Skeletal muscle tissue (tissue), 4 donors: Measurements from ENCODE around the gene GDPGP1. TPM values are rescaled to one million over a fixed set of nuclear protein-coding genes. Genes with fewer than 3 reads are reported as not detected.

ENCODE experiments used
- H3K27ac ChIP-seq: one replicate; pipeline ENCODE4 v1.7.0; 2013; ENCODE audit warnings: mild to moderate bottlenecking, low read depth, low read length, inconsistent platforms
- H3K27me3 ChIP-seq, 3 donors: one replicate each; pipeline ENCODE4 v1.7.0; 2013; ENCODE audit warnings: low read length in 3 of 3; ENCODE audit not compliant: control insufficient read depth in 3 of 3, insufficient read depth in 3 of 3
- H3K36me3 ChIP-seq, 3 donors: one replicate each; pipeline ENCODE4 v1.7.0; 2013; ENCODE audit warnings: low read length in 3 of 3; ENCODE audit not compliant: control insufficient read depth in 3 of 3, insufficient read depth in 3 of 3
- H3K4me1 ChIP-seq, 3 donors: one replicate each; pipeline ENCODE4 v1.7.0; 2013; ENCODE audit warnings: low read length in 3 of 3, mild to moderate bottlenecking in 3 of 3; ENCODE audit not compliant: control insufficient read depth in 3 of 3, insufficient read depth in 3 of 3
- H3K4me3 ChIP-seq, 3 donors: one replicate each; pipeline ENCODE4 v1.7.0; 2013; ENCODE audit warnings: low read length in 3 of 3
- H3K9ac ChIP-seq, 3 donors: one replicate each; pipeline ENCODE4 v1.7.0; 2013; ENCODE audit warnings: low read length in 3 of 3, mild to moderate bottlenecking in 3 of 3, moderate library complexity in 2 of 3, low read depth in 1 of 3
- H3K9me3 ChIP-seq, 3 donors: one replicate each; pipeline ENCODE4 v1.7.0; 2013; ENCODE audit warnings: low read length in 3 of 3; ENCODE audit not compliant: control insufficient read depth in 3 of 3
- total RNA-seq: library from RNA; depleted of rRNA; stranded (reverse); fragments of >200 nt; gene quantifications from one replicate; pipeline ENCODE4 v1.2.3, GENCODE V29; 2014
- donor health status: Osteomylitis.

Gene GDPGP1
- total RNA-seq, 1 donor from 2014 or later, result 3.1 TPM

GRCh38 chr15:90205050-90205848, 28.8 kb upstream of the GDPGP1 start:
- H3K9ac ChIP-seq, result peak overlapping the region in 1 of 3 donors; percentile 25
- H3K4me3 ChIP-seq, result no peak overlapping the region
- H3K27me3 ChIP-seq, result no peaks in the 10 kb centered on the region
- H3K9me3 ChIP-seq, result no peaks in the 10 kb centered on the region
- no peak overlapping the region for H3K27ac ChIP-seq
- H3K4me1 ChIP-seq, result peaks cover 16 to 25% (median 19%) of the 10 kb centered on the region in 3 donors
- H3K36me3 ChIP-seq, result peaks cover 2 to 8% (median 2%) of the 10 kb centered on the region in 3 donors

GRCh38 chr15:90205886-90206285, 28.1 kb upstream of the GDPGP1 start:
- Histone ChIP-seq H3K9ac (peak overlapping the region in 1 of 3 donors; percentile 25), H3K9me3 (no peaks in the 10 kb centered on the region), H3K36me3 (peaks cover 4 to 8% (median 4%) of the 10 kb centered on the region in 3 donors), H3K27ac (no peak overlapping the region), H3K4me1 (peaks cover 12 to 20% (median 14%) of the 10 kb centered on the region in 3 donors), H3K27me3 (no peaks in the 10 kb centered on the region), H3K4me3 (no peak overlapping the region)

DNA sequence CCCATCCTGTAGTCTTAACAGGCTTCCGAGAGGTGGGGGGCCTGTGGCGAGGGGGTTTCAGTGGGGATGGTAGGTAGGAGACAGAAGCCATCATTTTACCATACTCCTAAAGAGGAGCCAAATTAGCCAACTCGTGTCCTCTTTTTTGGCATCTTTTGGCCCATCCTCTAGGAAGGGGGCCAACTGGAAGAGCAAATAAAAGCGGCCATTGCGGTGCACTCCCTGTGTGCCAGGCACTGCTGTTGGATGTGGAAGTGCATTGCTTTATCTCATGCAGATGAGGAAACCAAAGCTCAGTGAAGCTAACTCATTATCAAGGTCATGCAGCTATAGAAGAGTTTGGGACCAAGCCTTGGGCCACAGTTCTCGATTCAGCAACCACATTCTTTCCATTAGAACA, 26.8 kb upstream of the GDPGP1 start:
- peaks cover 4 to 16% (median 13%) of the 10 kb centered on the region in 3 donors for H3K4me1 ChIP-seq
- H3K27ac ChIP-seq, result no peak overlapping the region
- peaks cover 4 to 8% (median 4%) of the 10 kb centered on the region in 3 donors for H3K36me3 ChIP-seq

DNA sequence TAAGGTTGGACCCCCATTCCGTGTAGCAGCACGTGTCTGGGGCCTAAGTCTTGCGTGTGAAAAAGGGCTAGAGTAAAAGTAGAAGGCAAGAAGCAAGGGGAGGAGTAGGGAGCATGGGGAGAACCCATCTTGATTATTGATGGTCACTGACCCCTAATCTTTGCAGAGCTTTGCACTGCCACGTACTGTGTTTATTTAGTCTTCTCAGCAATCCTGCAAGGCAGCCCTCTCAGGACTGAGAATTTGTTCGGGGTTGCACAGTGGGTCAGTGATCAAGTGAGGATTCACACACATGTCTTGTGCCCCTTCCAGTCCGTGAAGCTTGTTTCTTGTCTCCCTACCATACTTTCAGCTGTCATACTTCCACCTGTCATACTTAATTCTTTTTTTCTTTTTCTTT, 25.7 kb upstream of the GDPGP1 start:
- H3K27ac ChIP-seq, result no peak overlapping the region
- peaks cover 4 to 8% (median 4%) of the 10 kb centered on the region in 3 donors for H3K36me3 ChIP-seq
- H3K9me3 ChIP-seq, result no peaks in the 10 kb centered on the region
- H3K9ac ChIP-seq, result no peak overlapping the region
- no peak overlapping the region for H3K4me3 ChIP-seq
- H3K4me1 ChIP-seq, result peaks cover 0 to 18% (median 14%) of the 10 kb centered on the region in 3 donors
- H3K27me3 ChIP-seq, result no peaks in the 10 kb centered on the region

More for the DNA sequence above, 26.8 kb upstream of the GDPGP1 start:
- H3K27me3 ChIP-seq, result no peaks in the 10 kb centered on the region
- no peak overlapping the region for H3K9ac ChIP-seq
- no peak overlapping the region for H3K4me3 ChIP-seq
- H3K9me3 ChIP-seq, result no peaks in the 10 kb centered on the region

- no peaks in the 10 kb centered on the region for H3K27me3 ChIP-seq
- H3K36me3 ChIP-seq, result peaks cover 2 to 8% (median 4%) of the 10 kb centered on the region in 3 donors
- no peak overlapping the region for H3K9ac ChIP-seq
- H3K9me3 ChIP-seq, result no peaks in the 10 kb centered on the region
- peaks cover 0 to 14% (median 13%) of the 10 kb centered on the region in 3 donors for H3K4me1 ChIP-seq
- H3K27ac ChIP-seq, result no peak overlapping the region
- H3K4me3 ChIP-seq, result no peak overlapping the region
Measured at GRCh38 chr15:90209591-90209990, 24.4 kb upstream of the GDPGP1 start.

GRCh38 chr15:90210593-90210992, 23.4 kb upstream of the GDPGP1 start:
- Histone ChIP-seq H3K36me3 (peaks cover 2 to 6% (median 4%) of the 10 kb centered on the region in 3 donors), H3K27ac (no peak overlapping the region), H3K4me1 (peaks cover 0 to 14% (median 13%) of the 10 kb centered on the region in 3 donors), H3K27me3 (no peaks in the 10 kb centered on the region), H3K4me3 (no peak overlapping the region), H3K9ac (no peak overlapping the region), H3K9me3 (no peaks in the 10 kb centered on the region)

DNA sequence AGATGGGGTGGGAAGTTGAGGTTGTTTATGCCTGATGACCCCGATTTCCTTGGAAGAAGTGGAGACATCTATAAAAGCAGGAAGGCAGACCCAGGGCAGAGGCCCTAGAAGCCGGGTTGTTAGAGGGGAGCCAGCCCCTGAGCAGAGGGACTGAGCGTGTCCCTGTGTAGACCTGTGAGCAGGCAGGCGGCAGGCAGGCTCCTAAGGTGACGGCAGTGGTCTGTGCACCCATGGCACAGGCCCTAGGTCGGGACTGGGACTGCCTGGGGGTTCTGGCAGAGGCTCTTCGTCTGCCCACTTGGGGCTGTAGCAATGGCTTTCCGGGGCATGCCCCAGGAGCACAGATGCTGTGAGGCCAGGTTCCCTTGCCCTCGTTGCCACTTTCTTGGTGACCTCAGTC, 23.0 kb upstream of the GDPGP1 start:
- Histone ChIP-seq H3K4me3 (no peak overlapping the region), H3K27me3 (no peaks in the 10 kb centered on the region), H3K9ac (no peak overlapping the region), H3K36me3 (peaks cover 2 to 5% (median 4%) of the 10 kb centered on the region in 3 donors), H3K4me1 (peaks cover 0 to 14% (median 13%) of the 10 kb centered on the region in 3 donors), H3K27ac (no peak overlapping the region), H3K9me3 (no peaks in the 10 kb centered on the region)

- H3K9me3 ChIP-seq, result no peaks in the 10 kb centered on the region
- peaks cover 2 to 4% (median 2%) of the 10 kb centered on the region in 3 donors for H3K36me3 ChIP-seq
- H3K27ac ChIP-seq, result no peak overlapping the region
- no peak overlapping the region for H3K9ac ChIP-seq
- H3K4me1 ChIP-seq, result peaks cover 0 to 14% (median 13%) of the 10 kb centered on the region in 3 donors
- no peak overlapping the region for H3K4me3 ChIP-seq
- H3K27me3 ChIP-seq, result no peaks in the 10 kb centered on the region
Measured at GRCh38 chr15:90211440-90212143, 22.4 kb upstream of the GDPGP1 start.

DNA sequence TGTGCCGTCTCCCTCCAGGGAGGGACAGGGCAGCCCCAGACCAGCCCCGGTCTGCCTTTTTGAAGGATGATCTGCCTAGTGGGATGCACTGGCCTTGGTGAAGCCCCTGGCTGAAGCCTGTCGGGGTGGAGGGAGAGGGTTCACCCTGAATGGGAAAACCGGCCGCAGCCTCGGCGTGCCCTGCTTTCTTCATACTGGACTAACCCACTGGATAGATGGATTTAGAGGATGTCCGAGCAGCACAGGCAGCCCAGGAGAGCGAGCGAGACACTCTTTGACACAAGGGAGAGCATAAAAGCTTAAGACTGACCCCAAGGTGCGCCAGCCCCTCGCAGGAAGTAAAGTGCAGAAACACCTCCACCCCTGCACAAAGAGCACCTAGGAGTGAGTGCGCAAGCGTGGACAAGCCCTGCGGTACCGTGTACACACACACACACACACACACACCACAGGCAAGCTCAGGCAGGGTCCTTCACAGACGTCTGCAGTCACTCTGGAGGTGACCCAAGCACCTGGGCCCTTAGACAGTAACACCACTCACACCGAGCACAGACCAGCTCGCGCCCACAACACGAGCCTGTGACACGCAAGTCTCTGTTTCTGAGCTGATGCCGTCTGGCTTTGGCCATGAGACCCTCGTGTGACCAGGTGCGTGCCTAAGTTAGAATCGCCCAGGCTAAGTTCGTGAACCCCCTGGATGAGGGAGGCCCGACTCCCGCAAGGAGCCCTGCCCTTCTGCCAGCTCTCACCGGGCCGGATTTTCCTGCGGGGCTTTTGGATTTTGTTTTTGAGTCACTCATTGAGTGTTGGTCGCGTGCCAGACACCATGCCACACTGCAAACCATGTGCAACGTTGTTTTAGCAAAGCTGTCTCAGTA, 21.5 kb upstream of the GDPGP1 start:
- no peak overlapping the region for H3K4me3 ChIP-seq
- no peaks in the 10 kb centered on the region for H3K9me3 ChIP-seq
- no peak overlapping the region for H3K9ac ChIP-seq
- H3K4me1 ChIP-seq, result peaks cover 0 to 14% (median 11%) of the 10 kb centered on the region in 3 donors
- H3K36me3 ChIP-seq, result peaks cover 4 to 5% (median 5%) of the 10 kb centered on the region in 3 donors
- H3K27me3 ChIP-seq, result no peaks in the 10 kb centered on the region
- no peak overlapping the region for H3K27ac ChIP-seq
